ENCODE data around the gene SDK1. TPM values are rescaled to one million over a fixed set of nuclear protein-coding genes. Genes with fewer than 3 reads are reported as not detected.

The SDK1 gene
- total RNA-seq, 1 experiment from 2014 or later = 9.3 TPM

DNA sequence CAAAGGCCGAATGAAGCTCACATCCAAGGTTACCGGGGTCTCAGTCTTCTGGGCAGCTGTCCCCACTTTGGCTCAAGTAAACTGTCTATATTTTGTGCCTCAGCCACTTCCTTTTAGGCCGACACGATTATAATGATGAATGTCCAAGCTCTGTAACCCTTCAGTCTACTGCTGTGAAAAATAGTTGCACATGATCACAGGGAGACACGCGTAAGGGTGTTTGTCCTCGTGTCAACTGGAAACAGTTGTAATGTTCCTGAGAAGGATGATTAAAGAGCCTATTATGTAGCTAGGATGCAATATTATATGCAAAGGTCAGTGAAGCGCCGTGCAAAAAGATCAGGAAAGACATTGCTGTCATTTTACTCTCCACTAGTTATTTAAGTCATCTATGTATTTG lies 559.9 kb downstream of the SDK1 start:
- Mint-ChIP-seq H3K9me3 (peaks cover 3% of the 10 kb centered on the region; the same call in 1 of the 2 replicates), H3K4me3 (no peak overlapping the region), H3K4me1 (peaks cover 21% of the 10 kb centered on the region), H3K27me3 (ENCODE audit: low read depth) (no peaks in the 10 kb centered on the region), H3K36me3 (no peaks in the 10 kb centered on the region), H3K27ac (no peak overlapping the region)
- CTCF ChIA-PET = no interaction called here
- POLR2A ChIA-PET = no interaction called here
- ATAC-seq (no peak), DNase-seq (ENCODE audit: low spot score) (no peak)
- TF ChIP-seq ZNF317 (CRISPR knock-in tag; IDR thresholded peaks at IDR 0.05; ENCODE audit: borderline replicate concordance, low read depth) (no peak), FOXP4 (CRISPR knock-in tag; IDR thresholded peaks at IDR 0.05) (no peak), CBFB (CRISPR knock-in tag; IDR thresholded peaks at IDR 0.05; ENCODE audit: low read depth) (no peak), FOXP1 (CRISPR knock-in tag; IDR thresholded peaks at IDR 0.05; ENCODE audit: borderline replicate concordance) (no peak), ESRRA (CRISPR knock-in tag; IDR thresholded peaks at IDR 0.05; ENCODE audit: borderline replicate concordance) (no peak), RORB (CRISPR knock-in tag; IDR thresholded peaks at IDR 0.05) (no peak), JAZF1 (CRISPR knock-in tag; IDR thresholded peaks at IDR 0.05) (no peak), SMAD3 (CRISPR knock-in tag; IDR thresholded peaks at IDR 0.05; ENCODE audit: borderline replicate concordance) (no peak), ZNF232 (CRISPR knock-in tag; IDR thresholded peaks at IDR 0.05) (no peak), GABPB1 (CRISPR knock-in tag; IDR thresholded peaks at IDR 0.05) (no peak)
- TF ChIP-seq, protein P1, sequence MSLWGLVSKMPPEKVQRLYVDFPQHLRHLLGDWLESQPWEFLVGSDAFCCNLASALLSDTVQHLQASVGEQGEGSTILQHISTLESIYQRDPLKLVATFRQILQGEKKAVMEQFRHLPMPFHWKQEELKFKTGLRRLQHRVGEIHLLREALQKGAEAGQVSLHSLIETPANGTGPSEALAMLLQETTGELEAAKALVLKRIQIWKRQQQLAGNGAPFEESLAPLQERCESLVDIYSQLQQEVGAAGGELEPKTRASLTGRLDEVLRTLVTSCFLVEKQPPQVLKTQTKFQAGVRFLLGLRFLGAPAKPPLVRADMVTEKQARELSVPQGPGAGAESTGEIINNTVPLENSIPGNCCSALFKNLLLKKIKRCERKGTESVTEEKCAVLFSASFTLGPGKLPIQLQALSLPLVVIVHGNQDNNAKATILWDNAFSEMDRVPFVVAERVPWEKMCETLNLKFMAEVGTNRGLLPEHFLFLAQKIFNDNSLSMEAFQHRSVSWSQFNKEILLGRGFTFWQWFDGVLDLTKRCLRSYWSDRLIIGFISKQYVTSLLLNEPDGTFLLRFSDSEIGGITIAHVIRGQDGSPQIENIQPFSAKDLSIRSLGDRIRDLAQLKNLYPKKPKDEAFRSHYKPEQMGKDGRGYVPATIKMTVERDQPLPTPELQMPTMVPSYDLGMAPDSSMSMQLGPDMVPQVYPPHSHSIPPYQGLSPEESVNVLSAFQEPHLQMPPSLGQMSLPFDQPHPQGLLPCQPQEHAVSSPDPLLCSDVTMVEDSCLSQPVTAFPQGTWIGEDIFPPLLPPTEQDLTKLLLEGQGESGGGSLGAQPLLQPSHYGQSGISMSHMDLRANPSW (CRISPR knock-in tag; conservative IDR thresholded peaks at IDR 0.05; ENCODE audit: low read depth) = no peak
- TF ChIP-seq, protein P2, sequence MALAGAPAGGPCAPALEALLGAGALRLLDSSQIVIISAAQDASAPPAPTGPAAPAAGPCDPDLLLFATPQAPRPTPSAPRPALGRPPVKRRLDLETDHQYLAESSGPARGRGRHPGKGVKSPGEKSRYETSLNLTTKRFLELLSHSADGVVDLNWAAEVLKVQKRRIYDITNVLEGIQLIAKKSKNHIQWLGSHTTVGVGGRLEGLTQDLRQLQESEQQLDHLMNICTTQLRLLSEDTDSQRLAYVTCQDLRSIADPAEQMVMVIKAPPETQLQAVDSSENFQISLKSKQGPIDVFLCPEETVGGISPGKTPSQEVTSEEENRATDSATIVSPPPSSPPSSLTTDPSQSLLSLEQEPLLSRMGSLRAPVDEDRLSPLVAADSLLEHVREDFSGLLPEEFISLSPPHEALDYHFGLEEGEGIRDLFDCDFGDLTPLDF (CRISPR knock-in tag; IDR thresholded peaks at IDR 0.05) = no peak
- TF ChIP-seq, protein P3, sequence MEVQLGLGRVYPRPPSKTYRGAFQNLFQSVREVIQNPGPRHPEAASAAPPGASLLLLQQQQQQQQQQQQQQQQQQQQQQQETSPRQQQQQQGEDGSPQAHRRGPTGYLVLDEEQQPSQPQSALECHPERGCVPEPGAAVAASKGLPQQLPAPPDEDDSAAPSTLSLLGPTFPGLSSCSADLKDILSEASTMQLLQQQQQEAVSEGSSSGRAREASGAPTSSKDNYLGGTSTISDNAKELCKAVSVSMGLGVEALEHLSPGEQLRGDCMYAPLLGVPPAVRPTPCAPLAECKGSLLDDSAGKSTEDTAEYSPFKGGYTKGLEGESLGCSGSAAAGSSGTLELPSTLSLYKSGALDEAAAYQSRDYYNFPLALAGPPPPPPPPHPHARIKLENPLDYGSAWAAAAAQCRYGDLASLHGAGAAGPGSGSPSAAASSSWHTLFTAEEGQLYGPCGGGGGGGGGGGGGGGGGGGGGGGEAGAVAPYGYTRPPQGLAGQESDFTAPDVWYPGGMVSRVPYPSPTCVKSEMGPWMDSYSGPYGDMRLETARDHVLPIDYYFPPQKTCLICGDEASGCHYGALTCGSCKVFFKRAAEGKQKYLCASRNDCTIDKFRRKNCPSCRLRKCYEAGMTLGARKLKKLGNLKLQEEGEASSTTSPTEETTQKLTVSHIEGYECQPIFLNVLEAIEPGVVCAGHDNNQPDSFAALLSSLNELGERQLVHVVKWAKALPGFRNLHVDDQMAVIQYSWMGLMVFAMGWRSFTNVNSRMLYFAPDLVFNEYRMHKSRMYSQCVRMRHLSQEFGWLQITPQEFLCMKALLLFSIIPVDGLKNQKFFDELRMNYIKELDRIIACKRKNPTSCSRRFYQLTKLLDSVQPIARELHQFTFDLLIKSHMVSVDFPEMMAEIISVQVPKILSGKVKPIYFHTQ (CRISPR knock-in tag; IDR thresholded peaks at IDR 0.05) = no peak
- TF ChIP-seq, protein P4, sequence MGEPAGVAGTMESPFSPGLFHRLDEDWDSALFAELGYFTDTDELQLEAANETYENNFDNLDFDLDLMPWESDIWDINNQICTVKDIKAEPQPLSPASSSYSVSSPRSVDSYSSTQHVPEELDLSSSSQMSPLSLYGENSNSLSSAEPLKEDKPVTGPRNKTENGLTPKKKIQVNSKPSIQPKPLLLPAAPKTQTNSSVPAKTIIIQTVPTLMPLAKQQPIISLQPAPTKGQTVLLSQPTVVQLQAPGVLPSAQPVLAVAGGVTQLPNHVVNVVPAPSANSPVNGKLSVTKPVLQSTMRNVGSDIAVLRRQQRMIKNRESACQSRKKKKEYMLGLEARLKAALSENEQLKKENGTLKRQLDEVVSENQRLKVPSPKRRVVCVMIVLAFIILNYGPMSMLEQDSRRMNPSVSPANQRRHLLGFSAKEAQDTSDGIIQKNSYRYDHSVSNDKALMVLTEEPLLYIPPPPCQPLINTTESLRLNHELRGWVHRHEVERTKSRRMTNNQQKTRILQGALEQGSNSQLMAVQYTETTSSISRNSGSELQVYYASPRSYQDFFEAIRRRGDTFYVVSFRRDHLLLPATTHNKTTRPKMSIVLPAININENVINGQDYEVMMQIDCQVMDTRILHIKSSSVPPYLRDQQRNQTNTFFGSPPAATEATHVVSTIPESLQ (CRISPR knock-in tag; IDR thresholded peaks at IDR 0.05) = no peak

GRCh38 chr7:3861386-3861785 lies 560.3 kb downstream of the SDK1 start:
- Mint-ChIP-seq H3K9me3 (peaks cover 7% of the 10 kb centered on the region), H3K27ac (no peak overlapping the region), H3K4me1 (peaks cover 21% of the 10 kb centered on the region), H3K4me3 (no peak overlapping the region), H3K36me3 (no peaks in the 10 kb centered on the region), H3K27me3 (ENCODE audit: low read depth) (no peaks in the 10 kb centered on the region)
- CTCF ChIA-PET = no interaction called here
- no peak for DNase-seq (ENCODE audit: low spot score)
- ATAC-seq = no peak
- POLR2A ChIA-PET = no interaction called here
- TF ChIP-seq PREB (CRISPR knock-in tag; IDR thresholded peaks at IDR 0.05; ENCODE audit: borderline replicate concordance) (no peak), ZNF416 (CRISPR knock-in tag; IDR thresholded peaks at IDR 0.05) (no peak), JAZF1 (CRISPR knock-in tag; IDR thresholded peaks at IDR 0.05) (no peak), ZNF423 (CRISPR knock-in tag; IDR thresholded peaks at IDR 0.05) (no peak), ATF3 (CRISPR knock-in tag; conservative IDR thresholded peaks at IDR 0.05) (no peak), CREM (CRISPR knock-in tag; IDR thresholded peaks at IDR 0.05) (no peak), NFE2L1 (CRISPR knock-in tag; IDR thresholded peaks at IDR 0.05) (no peak), GRHL2 (CRISPR knock-in tag; IDR thresholded peaks at IDR 0.05; ENCODE audit: insufficient replicate concordance, severe bottlenecking) (no peak)
- TF ChIP-seq, protein P2 (CRISPR knock-in tag; IDR thresholded peaks at IDR 0.05) = no peak

Measured in WTC11 (cell line).